NCI-H2029 (cell line): Measurements from ENCODE around the gene LTBP3.

Source experiments
- DNase-seq: peaks from one replicate; lab custom pipeline; 2025; lab: John Stamatoyannopoulos, UW

LTBP3 gene

DNA sequence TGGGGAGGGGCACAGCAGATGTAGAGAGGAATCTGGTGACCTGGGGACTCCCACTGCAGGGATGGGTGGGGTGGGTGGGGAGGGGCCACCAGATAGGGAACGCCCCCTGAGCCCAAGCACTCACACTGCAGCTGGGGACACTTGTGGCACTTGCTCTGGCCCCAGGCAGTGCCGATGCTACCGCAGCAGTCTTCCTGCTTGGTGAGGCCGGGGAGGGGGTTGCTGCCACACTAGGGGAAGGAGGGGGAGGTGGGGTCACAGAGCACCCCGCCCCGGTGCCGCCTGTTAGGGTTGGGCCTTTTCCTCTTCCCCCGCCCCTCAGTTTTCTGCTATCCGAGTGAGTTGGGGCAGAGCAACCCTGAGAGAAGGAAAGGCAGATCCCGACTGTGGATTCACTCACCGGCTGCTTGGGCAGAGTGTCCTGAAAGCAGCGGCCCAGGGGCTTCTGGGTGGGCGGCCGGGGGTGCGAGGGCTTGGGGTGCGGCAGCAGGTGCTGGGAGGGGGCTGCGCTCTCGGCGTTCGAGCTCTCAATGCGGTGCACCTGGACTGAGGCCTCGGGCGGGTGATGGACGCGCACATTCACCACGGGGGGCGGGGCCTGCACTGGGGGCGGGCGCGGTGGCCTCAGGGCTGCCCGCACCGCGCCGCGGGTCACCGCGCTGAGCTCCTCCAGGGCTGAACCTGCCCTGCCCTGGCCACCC is 4.7 kb downstream of the LTBP3 start:
- DNase-seq, result peak; percentile 84

- peak; percentile 57 for DNase-seq
Measured at GRCh38 chr11:65552388-65552951, 5.7 kb downstream of the LTBP3 start.

GRCh38 chr11:65551572-65552387 is 6.4 kb downstream of the LTBP3 start:
- peak; percentile 90 for DNase-seq

- no peak for DNase-seq
Measured at GRCh38 chr11:65549096-65549495, 9.1 kb downstream of the LTBP3 start.

DNA sequence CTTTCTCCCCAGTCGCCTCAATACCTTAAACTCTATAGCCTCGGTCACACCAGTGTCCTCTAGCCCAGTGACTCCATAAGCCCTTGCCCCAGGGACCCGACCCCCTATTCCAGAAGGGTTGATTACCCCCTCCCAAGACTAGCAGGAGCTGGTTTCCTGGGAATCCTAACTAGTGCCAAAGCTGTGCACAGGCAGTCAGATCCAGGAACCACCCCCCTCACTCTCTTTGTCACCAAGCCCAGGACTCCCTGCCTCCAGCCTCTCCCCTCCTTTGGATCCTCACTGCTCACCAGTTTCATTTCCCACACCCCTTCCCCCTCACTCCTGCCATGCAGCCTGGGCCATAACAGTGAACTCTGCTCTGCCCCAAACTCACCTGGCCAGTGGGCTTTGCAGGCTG is 9.8 kb downstream of the LTBP3 start:
- no peak for DNase-seq

DNA sequence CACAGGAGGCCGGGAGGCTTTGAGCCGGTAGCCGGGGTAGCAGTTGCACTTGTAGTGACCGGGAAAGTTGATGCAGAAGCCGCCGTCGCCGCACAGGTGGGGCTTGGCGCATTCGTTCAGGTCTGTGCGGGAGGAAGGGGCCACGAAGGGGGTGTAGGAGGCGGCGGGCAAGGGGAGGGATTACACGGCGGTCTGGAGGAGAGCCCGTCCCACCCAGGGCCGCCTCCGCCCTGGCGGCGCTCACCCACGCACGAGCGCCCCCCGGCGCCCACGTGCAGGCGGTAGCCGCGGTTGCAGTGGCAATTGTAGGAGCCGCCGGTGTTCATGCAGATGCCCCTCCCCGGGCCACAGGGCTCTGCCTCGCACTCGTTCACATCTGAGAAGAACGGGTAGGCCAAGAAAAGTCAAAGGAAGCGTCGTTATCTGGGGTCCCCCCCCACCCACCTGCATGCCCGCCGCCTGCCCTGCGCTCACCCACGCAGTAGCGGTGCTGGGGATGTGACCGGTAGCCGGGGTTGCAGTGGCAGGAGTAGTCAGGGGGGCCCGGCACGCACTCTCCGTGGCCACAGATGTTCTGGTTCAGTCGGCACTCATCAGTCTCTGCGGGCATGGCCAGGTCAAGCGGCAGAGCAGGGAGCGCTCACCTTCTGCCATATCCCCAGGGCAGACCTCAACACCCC is 10.6 kb downstream of the LTBP3 start:
- DNase-seq, result no peak

DNA sequence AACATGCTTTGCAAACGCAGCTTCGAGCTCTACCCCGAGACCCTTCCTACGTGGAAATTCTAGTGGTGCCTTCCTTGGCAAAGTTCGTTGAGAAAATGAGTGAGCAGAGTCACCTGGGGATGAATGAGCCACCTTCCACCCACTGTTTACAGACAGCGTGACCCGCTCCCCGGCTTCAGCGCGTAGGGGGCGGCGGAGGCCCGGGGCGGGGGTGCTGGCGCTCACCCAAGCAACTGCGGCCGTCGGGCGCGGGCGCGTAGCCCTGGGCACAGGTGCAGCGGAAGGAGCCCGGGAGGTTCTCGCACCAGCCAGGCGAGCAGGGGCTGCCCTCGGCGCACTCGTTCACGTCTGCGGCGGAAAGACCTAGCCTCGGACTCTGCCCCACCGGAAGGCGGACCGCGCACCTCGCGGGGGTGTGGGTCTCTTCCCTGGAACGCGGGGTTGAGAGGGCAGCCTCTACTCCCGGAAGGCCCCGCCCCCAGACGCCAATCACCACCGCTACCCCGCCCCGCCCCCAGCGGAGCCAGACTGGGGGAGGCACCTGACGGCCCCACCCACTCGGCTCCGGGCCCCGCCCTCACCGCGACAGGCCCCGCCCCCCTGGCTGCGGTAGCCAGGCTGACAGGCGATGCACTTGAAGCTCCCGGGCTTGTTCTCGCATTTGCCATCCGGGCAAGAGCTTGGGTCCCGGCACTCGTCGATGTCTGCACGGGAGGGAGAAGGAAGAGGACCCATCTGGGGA is 11.8 kb downstream of the LTBP3 start:
- DNase-seq, result peak; percentile 85

GRCh38 chr11:65545853-65546216 is 12.3 kb downstream of the LTBP3 start:
- no peak for DNase-seq

DNA sequence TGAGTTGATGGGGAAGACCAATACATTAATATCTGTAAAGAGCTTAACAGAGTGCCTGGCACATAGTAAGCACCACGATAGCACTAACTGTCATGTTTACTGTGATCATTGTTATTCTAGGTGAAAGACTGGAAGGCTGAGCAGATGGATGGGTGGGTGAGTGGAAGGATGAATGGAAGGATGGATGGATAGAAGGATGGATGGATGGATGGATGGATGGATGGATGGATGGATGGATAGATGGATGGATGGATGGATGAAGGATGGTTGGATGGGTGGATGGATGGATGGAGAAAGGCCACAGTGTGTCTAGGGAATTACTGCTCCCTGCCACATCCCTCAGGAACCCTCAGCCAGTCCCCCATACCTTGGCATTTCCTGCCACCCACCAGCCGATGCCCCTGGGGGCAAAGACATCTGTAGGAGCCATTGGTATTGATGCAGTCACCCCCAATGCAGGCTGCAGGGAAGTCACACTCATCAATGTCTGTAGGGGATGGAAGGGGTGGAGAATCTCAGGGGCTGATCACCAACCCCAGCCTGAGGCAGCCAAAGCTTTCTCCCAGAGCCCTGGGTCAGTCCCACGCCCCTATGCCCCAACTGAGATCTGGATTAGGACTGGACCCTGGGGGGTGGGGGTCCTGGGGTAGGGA is 15.3 kb downstream of the LTBP3 start:
- DNase-seq, result no peak

DNA sequence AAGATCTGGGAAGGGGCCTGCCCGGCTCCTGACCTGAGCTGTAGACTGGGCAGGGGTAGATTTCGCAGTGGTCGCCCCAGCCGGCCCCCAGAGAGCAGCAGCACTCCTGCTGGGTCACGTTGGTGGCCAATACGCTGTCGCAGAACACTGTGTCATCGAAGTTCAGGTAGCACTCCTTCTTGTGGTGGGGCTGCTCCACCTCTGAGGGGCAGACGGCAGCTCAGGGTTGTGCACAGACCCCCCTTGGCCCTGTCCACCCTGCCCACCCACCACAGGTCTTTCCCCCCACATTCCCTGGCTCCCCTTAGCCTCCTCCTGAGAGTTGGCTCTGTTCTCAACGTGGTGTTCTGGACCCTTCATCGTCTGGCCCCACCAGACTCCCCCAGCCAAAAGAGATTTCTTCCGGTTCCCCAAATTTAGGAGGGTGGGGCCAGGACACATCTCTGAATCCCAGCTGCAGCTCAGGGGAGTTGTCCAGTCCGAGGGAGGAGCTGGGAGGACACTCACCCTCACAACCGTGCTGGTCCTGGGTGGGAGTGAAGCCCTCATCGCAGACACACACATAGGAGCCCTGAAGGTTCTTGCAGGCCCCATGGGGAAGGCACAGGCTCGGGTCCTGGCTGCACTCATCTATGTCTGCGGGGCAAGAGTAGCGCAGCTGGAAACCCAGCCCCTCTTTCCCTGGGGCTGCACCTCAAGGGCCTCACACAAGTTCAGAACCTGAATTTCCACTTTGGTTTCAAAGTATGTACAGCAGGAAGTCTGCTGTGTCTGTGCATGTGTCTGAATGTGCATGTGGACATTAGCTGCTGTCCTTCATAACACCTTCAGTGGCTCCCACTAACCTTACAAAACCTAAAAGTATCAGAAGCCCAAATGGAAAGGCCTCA is 16.8 kb downstream of the LTBP3 start:
- no peak for DNase-seq

GRCh38 chr11:65540290-65541092 is 17.7 kb downstream of the LTBP3 start:
- DNase-seq, result peak; percentile 85

DNA sequence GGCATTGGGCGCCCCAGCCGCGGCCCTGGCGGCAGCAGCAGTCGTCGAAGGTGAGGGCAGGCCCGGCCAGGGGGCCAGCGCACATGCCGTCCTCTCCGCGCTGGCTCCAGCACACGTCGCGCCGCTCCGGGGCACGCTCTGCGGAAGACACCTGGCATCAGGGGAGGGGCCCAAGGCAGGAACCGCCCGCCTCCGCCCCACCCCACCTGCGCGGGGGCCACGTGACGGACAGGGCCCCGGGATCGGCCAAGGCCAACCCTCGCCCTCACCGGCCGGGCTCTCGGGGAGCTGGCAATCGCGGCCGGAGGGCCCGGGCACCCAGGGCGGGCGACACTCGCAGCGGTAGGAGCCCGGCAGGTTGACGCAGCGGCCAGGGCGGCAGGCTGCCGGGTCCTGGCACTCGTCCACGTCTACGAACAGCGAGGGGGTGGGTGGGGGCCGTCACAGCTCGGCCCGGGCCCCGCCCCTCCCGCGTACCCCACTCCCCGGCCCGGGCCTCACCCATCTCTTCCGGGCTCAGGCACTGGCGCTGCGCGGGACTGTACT is 18.3 kb downstream of the LTBP3 start:
- DNase-seq, result peak; percentile 73

DNA sequence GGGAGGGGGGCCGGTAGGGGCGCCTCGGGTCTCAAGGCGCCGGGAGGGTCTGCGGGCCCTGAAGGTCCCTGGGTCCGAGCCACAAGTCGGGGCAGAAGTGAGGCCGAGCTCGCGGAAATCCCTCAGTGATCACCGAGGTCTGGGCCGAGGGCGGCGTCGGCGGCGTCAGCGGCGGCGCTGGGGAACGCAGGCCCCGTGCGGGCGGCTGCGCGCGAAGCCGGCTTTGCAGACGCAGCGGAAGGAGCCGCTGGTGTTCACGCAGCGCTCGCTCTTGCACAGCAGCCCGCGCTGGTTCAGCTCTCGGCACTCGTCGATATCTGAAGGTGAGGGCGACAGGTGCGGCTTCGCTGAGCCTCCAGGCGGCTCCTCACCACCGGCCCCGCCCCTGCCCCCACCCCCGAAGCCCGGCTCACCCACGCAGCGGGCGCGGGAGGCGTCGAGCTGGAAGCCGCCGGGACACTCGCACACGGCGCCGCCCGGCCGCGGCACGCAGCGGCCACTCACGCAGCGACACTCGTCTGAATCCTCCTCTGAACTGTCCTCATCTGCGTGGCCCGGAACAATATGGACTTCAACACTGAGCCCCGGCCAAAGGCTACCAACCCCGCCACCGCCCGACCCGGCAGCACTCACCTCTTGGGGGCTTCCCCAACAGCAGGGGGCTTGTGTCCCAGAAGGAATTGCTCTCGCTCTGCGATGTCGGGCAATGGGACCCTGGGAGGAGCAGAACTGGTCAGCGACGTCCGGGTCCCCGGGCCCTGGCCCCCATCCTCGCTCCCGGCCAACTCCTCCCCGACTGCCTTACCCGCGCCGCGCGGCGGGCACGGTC is 19.0 kb downstream of the LTBP3 start:
- no peak for DNase-seq

DNA sequence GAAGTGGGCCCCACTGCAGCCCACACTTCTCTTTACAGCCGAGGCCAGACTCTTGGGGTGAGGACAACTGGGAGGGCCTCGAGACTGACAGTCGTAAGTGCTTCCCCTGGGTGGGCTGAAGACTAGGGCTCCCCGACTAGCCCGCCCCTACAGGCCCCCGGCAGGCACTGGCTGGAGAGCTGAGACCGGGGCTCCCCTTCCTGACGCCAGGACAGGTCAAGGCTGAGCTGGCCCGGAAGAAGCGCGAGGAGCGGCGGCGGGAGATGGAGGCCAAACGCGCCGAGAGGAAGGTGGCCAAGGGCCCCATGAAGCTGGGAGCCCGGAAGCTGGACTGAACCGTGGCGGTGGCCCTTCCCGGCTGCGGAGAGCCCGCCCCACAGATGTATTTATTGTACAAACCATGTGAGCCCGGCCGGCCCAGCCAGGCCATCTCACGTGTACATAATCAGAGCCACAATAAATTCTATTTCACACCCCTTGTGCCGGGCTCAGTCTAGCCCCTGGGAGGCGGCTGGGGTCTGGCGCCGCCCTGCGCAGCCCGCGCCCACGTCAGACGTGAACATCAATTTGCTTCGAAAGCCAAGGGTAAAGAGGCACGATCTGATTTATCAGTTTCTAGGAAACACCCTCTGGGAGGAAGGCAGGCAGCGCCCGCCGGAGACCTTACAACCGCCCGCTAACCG is 19.8 kb downstream of the LTBP3 start:
- no peak for DNase-seq

DNA sequence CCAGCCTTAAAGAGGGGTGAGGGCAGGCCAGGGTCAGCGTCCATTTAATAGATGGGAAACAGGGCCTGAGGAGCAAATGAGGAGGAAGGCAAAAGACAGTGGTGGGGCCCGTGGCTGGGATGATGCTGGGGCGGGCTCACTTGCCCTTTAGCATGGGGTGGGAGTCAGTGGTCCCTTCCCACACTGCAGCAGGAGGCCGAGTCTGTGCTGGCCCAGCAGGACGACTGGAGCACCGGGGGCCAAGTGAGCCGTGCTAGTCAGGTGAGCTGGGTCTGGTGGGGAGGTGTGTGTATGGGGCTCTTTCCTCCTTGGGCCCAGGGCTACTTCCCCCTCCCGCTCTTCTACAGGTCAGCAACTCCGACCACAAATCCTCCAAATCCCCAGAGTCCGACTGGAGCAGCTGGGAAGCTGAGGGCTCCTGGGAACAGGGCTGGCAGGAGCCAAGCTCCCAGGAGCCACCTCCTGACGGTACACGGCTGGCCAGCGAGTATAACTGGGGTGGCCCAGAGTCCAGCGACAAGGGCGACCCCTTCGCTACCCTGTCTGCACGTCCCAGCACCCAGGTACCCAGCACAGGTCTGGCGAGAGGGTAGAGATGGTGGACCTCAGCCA is 20.4 kb downstream of the LTBP3 start:
- DNase-seq, result no peak

GRCh38 chr11:65537296-65537597 is 20.9 kb downstream of the LTBP3 start:
- no peak for DNase-seq
